Activated CD4-positive, CD25-positive, alpha-beta regulatory T cell (primary cell): Measurements from ENCODE around the gene VPS29.
"Not testable (repeated sequence)": the region's sequence is repeated elsewhere in the genome, so short reads cannot be mapped to it uniquely, and the experiment has no call there.

Experiments
- DNase-seq, 4 experiments: peaks; one replicate each; lab custom pipeline; 2025; lab: John Stamatoyannopoulos, UW

The VPS29 gene

DNA sequence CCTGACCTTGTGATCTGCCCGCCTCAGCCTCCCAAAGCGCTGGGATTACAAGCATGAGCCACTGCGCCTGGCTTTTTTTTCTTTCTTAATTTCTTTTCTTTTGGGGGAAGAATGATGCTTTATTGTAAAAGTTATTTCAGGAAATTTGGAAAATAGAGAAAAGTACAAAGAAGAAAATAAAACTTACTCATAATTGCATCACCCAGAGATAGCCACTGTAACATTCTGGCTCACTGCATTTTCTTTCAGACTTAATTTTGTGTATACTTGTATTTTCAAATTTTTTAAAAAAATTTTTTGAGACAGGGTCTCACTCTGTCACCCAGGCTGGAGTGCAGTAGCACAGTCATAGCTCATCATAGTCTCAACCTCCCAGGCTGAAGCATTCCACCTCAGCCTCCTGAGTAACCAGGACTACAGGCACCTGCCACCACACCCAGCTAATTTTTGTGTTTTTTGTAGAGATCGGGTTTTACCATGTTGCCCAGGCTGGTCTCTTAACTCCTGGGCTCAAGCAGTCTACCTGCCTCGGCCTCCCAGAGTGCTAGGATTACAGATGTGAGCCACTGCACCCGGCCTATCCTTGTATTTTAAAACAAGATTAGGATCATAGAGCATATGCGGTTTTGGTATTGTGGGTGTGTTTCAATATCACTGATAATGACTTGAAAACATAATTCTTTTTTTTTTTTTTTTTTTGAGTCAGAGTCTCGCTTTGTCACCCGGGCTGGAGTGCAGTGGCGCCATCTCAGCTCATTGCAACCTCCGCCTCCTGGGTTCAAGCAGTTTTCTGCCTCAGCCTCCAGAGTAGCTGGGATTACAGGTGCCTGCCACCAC, 19.2 kb upstream of the VPS29 start:
- DNase-seq: not testable (repeated sequence)

DNA sequence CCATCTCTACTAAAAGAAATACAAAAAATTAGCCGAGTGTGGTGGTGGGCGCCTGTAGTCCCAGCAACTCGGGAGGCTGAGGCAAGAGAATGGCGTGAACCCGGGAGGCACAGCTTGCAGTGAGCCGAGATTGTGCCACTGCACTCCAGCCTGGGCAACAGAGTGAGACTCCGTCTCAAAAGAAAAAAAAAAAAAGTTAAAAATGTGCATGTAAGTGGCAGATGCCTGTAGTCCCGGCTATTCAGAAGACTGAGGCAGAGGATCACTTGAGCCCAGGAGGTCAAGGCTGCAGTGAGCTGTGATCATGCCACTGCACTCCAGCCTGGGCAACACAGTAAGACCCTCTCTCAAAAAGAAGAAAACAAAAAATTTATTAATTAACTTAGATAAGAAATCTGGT, 16.1 kb upstream of the VPS29 start:
- not testable (repeated sequence) for DNase-seq

DNA sequence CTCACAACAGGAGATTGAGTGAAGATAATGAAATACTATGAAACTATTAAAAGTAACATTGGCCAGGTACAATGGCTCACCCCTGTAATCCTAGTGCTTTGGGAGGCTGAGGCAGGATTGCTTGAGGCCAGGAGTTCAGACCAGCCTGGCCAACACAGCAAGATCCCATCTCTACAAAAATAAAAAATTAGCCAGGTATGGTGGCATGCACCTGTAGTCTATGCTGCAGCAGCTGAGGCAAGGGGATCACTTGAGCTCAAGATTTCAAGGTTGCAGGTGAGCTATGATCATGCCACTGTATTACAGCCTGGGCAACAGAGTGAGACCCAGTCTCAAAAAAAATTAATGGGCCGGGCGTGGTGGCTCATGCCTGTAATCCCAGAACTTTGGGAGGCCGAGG, 15.1 kb upstream of the VPS29 start:
- no peak for DNase-seq

GRCh38 chr12:110514363-110514762, 12.5 kb upstream of the VPS29 start:
- no peak for DNase-seq

DNA sequence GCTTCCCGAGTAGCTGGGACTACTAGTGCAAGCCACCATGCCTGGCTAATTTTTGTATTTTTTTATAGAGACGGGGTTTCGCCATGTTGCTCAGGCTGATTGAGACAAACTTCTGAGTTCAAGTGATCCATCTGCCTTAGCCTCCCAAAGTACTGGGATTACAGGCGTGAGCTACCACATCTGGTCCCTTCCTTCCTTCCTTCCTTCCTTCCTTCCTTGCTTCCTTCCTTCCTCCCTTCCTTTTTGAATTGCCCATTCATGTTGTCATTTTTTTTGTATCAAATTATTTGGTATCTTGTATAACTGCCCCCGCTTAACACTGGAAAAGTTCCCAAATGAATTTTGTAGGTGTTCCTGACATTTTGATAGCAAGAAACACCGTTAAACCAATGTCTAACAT, 11.9 kb upstream of the VPS29 start:
- no peak for DNase-seq

- DNase-seq: no peak
Observed at GRCh38 chr12:110508071-110508586, 6.2 kb upstream of the VPS29 start.

GRCh38 chr12:110505332-110505731, 3.4 kb upstream of the VPS29 start:
- DNase-seq: no peak

DNA sequence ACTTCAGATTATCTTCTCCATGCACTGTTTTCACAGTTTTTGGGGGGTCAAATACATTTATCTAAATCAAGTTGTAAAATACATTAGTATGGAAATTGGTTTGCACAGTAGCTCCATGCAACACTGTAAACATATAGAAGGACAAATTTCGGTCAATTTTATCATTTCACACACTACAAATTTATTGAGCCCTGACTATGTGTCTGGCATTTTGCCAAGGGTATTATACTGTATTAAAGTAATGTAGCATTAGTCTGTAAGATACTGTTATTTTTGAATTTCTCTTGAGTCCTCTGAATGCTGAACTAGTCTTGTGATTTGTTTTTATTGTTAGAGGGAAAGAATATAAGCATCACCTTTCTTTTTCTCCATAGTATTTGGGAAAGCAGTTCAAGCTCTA, 1.5 kb upstream of the VPS29 start:
- no peak for DNase-seq

GRCh38 chr12:110501399-110501751, 536 bp downstream of the VPS29 start:
- no peak for DNase-seq

GRCh38 chr12:110498984-110499706, 2.8 kb downstream of the VPS29 start:
- DNase-seq: no peak

DNA sequence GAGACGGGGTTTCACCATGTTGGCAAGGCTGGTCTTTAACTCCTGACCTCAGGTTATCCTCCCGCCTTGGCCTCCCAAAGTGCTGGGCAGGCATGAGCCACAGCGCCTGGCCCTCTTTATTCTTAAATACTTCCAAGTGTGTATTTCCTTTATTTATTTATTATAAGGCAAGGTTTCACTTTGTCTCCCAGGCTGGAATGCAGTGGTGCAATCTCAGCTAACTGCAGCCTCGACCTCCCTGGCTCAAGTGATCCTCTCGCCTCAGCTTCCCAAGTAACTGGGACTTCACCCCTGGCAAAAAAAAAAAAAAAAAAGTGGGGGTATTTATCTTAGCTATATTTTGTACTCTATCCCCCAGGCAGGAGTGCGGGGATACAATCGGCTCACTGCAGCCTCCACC, 26.5 kb downstream of the VPS29 start:
- no peak for DNase-seq

GRCh38 chr12:110468214-110469048, 33.5 kb downstream of the VPS29 start, which contains the start of the genes FAM216A and GPN3:
FAM216A (plus strand) TSS chr12:110468845; CDS start chr12:110468876, 31 bp downstream.
GPN3 (minus strand) TSS chr12:110468257; CDS start chr12:110468203, 54 bp downstream.
- DNase-seq: peak; percentile 86 to 92 (median 89)

DNA sequence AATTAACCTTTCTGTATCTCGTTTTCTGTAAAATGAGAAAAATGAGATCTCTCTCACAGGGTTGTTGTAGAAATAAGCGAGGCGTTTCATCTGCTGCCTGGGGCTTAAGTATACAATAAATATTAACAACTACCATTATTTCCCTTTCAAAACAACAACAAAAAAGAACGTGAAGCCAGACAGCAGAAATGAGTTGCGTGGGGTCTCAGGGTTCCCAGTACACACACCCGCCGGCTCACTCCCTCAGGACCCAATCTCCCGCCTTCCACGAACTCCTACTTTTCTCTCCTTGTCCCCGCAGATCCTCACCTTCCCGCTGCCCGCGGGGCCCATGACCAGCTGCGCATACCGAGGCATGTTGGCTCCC, 34.1 kb downstream of the VPS29 start:
- DNase-seq: no peak

DNA sequence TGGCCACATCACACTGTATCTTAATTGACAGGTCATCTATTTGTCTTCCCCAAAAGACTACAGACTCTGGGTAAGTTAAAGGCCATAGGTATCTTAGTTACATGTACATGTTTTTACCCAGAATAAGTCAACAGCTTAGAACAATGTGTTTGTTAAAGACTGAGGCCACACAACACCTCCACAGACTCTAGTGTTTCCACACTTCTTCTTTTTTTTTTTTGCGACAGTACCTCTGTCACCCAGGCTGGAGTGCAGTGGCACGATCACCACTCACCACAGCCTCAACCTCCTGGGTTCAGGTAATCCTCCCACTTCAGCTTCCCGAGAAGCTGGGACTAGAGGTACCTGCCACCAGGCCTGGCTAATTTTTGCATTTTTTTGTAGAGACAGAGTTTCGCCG, 35.1 kb downstream of the VPS29 start:
- no peak for DNase-seq

DNA sequence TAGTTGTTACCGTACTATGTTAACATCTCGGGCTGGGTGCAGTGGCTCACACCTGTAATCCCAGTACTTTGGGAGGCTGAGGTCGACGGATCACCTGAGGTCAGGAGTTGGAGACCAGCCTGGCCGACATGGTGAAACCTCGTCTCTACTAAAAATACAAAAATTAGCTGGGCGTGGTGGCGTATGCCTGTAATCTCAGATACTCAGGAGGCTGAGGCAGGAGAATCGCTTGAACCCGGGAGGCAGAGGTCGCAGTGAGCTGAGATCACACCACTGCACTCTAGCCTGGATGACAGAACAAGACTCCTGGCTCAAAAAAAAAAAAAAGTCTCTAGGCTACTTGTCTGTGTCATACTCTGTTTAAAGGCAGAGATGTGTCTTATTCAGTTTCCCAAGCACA, 36.1 kb downstream of the VPS29 start:
- not testable (repeated sequence) for DNase-seq

DNA sequence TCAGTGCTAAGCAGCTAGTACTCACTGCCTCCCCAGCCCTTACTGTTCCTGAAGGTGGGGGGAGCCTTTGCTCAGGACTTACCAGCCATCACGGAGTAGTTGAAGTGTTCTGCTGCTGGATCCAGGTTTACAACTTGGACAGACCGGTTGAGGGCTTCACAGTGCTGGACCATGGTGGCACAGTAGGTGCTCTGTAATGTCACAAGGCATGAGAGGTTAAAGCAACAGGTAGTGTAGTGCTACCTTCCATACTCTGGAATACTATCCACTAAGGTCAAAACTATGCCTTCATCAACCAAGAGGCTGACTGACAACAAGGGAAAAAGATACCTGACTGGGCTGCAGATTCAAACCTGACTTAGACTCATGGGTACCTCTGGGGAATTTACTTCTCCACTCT, 36.9 kb downstream of the VPS29 start:
- no peak for DNase-seq

GRCh38 chr12:110461189-110461588, 40.7 kb downstream of the VPS29 start:
- DNase-seq: not testable (repeated sequence)

GRCh38 chr12:110458756-110459155, 43.2 kb downstream of the VPS29 start:
- no peak for DNase-seq

DNA sequence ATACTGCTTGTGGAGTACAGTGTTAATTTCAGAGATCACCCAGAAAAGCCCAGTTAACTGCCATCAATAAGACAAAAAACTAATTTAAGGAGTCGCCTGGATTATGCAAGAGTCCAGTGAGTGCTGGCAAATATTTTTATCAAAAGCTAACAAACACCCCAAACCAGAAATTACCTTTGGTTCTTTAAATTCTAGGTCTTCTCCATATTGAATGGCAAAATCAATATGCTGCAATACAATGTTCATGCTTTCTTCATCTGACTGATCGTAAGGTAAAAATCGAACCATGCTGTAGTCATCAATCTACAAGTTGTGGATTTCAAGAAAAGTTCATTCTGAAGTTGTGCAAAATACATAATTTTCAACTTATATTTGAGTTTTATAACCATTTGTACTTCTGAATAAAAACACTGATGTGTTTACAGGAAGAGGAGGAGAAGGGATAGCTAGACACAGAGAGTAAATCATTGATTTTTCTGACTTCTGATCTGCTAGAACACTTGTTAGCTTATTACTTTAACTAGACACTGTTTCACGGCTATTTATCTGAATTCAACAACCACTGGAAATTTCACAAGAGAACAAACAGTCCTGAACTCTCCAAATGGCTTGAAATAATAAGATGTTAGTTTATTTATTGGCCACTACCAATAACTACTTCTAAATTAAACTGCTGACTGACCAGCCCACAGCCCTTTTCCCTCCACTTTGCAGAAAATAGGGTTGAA, 48.2 kb downstream of the VPS29 start:
- DNase-seq: no peak

GRCh38 chr12:110451263-110451662, 50.6 kb downstream of the VPS29 start:
- DNase-seq: no peak

DNA sequence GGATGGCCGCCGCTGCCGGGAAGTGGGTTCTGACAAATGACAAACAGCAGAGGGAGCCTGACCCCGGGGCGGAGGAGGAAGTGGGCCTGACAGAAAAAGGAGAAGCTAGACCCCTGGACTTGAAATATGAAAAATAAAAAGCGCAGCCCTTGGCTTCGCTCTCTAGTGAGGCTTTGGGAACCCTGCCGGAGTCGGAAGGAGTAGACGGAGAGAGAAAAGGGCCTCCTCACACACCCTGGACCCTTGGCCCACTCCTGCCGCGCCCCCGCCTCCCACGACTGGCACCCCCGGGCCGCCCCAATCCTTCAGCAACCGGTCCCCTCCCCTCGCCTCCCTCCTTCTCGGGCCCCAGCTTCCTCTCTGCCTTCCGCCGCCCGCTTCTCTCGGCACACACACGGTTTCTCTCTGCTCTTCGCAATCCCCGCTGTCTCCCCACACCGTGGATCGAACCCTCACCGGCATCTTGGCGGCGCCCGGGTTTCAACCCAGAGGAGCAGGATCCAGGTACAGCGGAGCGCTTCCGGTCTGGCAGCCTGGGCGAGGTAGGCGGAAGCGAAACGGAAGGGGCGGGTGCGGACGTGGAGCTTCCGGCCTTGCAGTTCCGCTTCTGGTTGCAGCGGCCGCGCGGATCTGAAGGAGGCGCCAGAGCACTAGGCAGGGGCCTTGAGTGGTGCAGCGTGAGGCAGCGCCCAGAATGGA, 52.0 kb downstream of the VPS29 start, which contains the start of gene ARPC3:
ARPC3 (minus strand) TSS at position 539 of the 699 bp plus-strand sequence; CDS start at position 462, 77 bp downstream.
- DNase-seq: peak; percentile 88 to 92 (median 91)
